Fibroblast of lung (primary cell): Measurements from ENCODE around the gene GPD1L. TPM values are rescaled to one million over a fixed set of nuclear protein-coding genes. Genes with fewer than 3 reads are reported as not detected.

Experiments used
- DNase-seq, 2 donors: peaks; one replicate each; pipeline versions ENCODE4 v3.0.0 to v3.0.0-alpha.2; 2010; ENCODE audit warnings: low read depth in 2 of 2
- H2AFZ ChIP-seq: 2 replicates; pipeline ENCODE4 v1.5.1; 2012; ENCODE audit warnings: low read length, control low read depth, inconsistent platforms
- H3K27ac ChIP-seq: 2 replicates; pipeline ENCODE4 v1.5.1; 2011; ENCODE audit warnings: low read length, control low read depth; ENCODE audit not compliant: insufficient read depth
- H3K27me3 ChIP-seq: 2 replicates; pipeline ENCODE4 v1.5.1; 2011; ENCODE audit warnings: mild to moderate bottlenecking, low read length; ENCODE audit not compliant: control insufficient read depth, insufficient read depth
- H3K36me3 ChIP-seq: 2 replicates; pipeline ENCODE4 v1.5.1; 2011; ENCODE audit warnings: low read length; ENCODE audit not compliant: control insufficient read depth, insufficient read depth
- H3K4me1 ChIP-seq: 2 replicates; pipeline ENCODE4 v1.5.1; 2011; ENCODE audit warnings: low read length; ENCODE audit not compliant: control insufficient read depth, insufficient read depth; ENCODE audit errors: extremely low read depth
- H3K4me2 ChIP-seq: 2 replicates; pipeline ENCODE4 v1.5.1; 2011; ENCODE audit warnings: low read length, control low read depth; ENCODE audit not compliant: insufficient read depth; ENCODE audit errors: extremely low read depth
- H3K4me3 ChIP-seq, 4 experiments: fragments of 200-600 bp in 1 of 4; sonication (generic) in 1 of 4; replicated peaks in 1 of 4; 2 replicates each; pipeline ENCODE4 v1.5.1; 2011 to 2016; ENCODE audit warnings: low read length in 4 of 4, low read depth in 3 of 4, mild to moderate bottlenecking in 3 of 4, control low read depth in 2 of 4, inconsistent platforms in 1 of 4, mixed read lengths in 1 of 4; ENCODE audit not compliant: insufficient read depth in 1 of 4; ENCODE audit errors: control extremely low read depth in 1 of 4
- H3K79me2 ChIP-seq: 2 replicates; pipeline ENCODE4 v1.5.1; 2012; ENCODE audit warnings: mild to moderate bottlenecking, low read length, inconsistent platforms; ENCODE audit not compliant: control insufficient read depth, insufficient read depth
- H3K9ac ChIP-seq: 2 replicates; pipeline ENCODE4 v1.5.1; 2011; ENCODE audit warnings: mild to moderate bottlenecking, low read length, control low read depth; ENCODE audit not compliant: insufficient read depth
- H3K9me3 ChIP-seq: 2 replicates; pipeline ENCODE4 v1.5.1; 2012; ENCODE audit warnings: low read depth, low read length; ENCODE audit not compliant: control insufficient read depth, insufficient read depth
- H4K20me1 ChIP-seq: 2 replicates; pipeline ENCODE4 v1.5.1; 2011; ENCODE audit warnings: low read length; ENCODE audit not compliant: control insufficient read depth, insufficient read depth; ENCODE audit errors: extremely low read depth
- CTCF ChIP-seq, 2 donors: IDR thresholded peaks in 1 of 2; conservative IDR thresholded peaks in 1 of 2; 1 replicate in 1 of 2; 2 replicates in 1 of 2; pipeline ENCODE4 v1.5.1; 2011 to 2012; ENCODE audit warnings: low read length in 2 of 2, control low read depth in 1 of 2, inconsistent platforms in 1 of 2, low read depth in 1 of 2, mild to moderate bottlenecking in 1 of 2
- EZH2 ChIP-seq: IDR thresholded peaks from 2 replicates; pipeline ENCODE4 v1.5.1; 2012; ENCODE audit warnings: low read length, control low read depth, mild to moderate bottlenecking; ENCODE audit errors: missing control alignments
- polyA plus RNA-seq, 2 donors: library from polyadenylated mRNA; depleted of rRNA in 1 of 2; stranded (reverse) in 1 of 2; unstranded in 1 of 2; fragments of >200 nt; gene quantifications; 2 replicates each; pipeline ENCODE4 v1.2.1, GENCODE V29; 2011 to 2012; ENCODE audit warnings: missing spikeins in 1 of 2
- total RNA-seq: library from RNA; depleted of rRNA; stranded (reverse); fragments of >200 nt; gene quantifications from 2 replicates; pipeline ENCODE4 v1.2.1, GENCODE V29; 2014

GPD1L gene
- total and polyA plus RNA-seq, 2 donors (not counting 1 experiment from before 2014, with no cell fraction given) = 5.8 to 15.0 TPM

GRCh38 chr3:32177702-32178198 is 71.3 kb downstream of the GPD1L start:
- Histone ChIP-seq H4K20me1 (no peaks in the 10 kb centered on the region), H3K4me3 (no peak overlapping the region), H3K4me2 (no peak overlapping the region), H2AFZ (no peak overlapping the region), H3K9me3 (no peaks in the 10 kb centered on the region), H3K27ac (no peak overlapping the region), H3K9ac (no peak overlapping the region), H3K79me2 (no peaks in the 10 kb centered on the region), H3K36me3 (no peaks in the 10 kb centered on the region), H3K4me1 (no peaks in the 10 kb centered on the region), H3K27me3 (peaks cover 2% of the 10 kb centered on the region)
- TF ChIP-seq CTCF (conservative IDR thresholded peaks at IDR 0.05 in 1 of 2, IDR thresholded peaks at IDR 0.05 in 1 of 2; ENCODE audit: low read depth in 1 of 2, low read length in 2 of 2) = peak; percentile 83 to 98
- no peak for TF ChIP-seq EZH2
- DNase-seq = peak; percentile 72 to 86

- no peak overlapping the region for H3K9ac ChIP-seq
- TF ChIP-seq EZH2 (no peak), CTCF (conservative IDR thresholded peaks at IDR 0.05 in 1 of 2, IDR thresholded peaks at IDR 0.05 in 1 of 2; ENCODE audit: low read depth in 1 of 2, low read length in 2 of 2) (no peak)
Measured at GRCh38 chr3:32180141-32180784, 73.8 kb downstream of the GPD1L start.

GRCh38 chr3:32181365-32181764 is 74.9 kb downstream of the GPD1L start:
- Histone ChIP-seq H3K4me1 (no peaks in the 10 kb centered on the region), H3K27me3 (peaks cover 2% of the 10 kb centered on the region), H4K20me1 (no peaks in the 10 kb centered on the region), H3K36me3 (no peaks in the 10 kb centered on the region), H3K9ac (no peak overlapping the region), H3K27ac (no peak overlapping the region), H3K4me3 (no peak overlapping the region), H3K4me2 (no peak overlapping the region), H2AFZ (no peak overlapping the region), H3K9me3 (no peaks in the 10 kb centered on the region), H3K79me2 (no peaks in the 10 kb centered on the region)
- DNase-seq = no peak
- TF ChIP-seq EZH2 (no peak), CTCF (conservative IDR thresholded peaks at IDR 0.05 in 1 of 2, IDR thresholded peaks at IDR 0.05 in 1 of 2; ENCODE audit: low read depth in 1 of 2, low read length in 2 of 2) (no peak)

More at GRCh38 chr3:32180141-32180784, 73.8 kb downstream of the GPD1L start:
- H4K20me1 ChIP-seq = no peaks in the 10 kb centered on the region
- H3K79me2 ChIP-seq = no peaks in the 10 kb centered on the region
- no peak overlapping the region for H3K4me3 ChIP-seq
- H3K9me3 ChIP-seq = no peaks in the 10 kb centered on the region
- H3K36me3 ChIP-seq = no peaks in the 10 kb centered on the region
- no peak overlapping the region for H2AFZ ChIP-seq
- DNase-seq = no peak
- no peak overlapping the region for H3K4me2 ChIP-seq
- peaks cover 2% of the 10 kb centered on the region for H3K27me3 ChIP-seq
- H3K27ac ChIP-seq = no peak overlapping the region
- no peaks in the 10 kb centered on the region for H3K4me1 ChIP-seq
